Neural progenitor cell (in vitro differentiated cells): ENCODE data around the gene ACOT2.

Source experiments
- EZH2 ChIP-seq: fragments of 200-600 bp; sonication (generic); IDR thresholded peaks from 2 replicates; pipeline ENCODE4 v1.6.1; 2017; ENCODE audit warnings: antibody characterized with exemption, mild to moderate bottlenecking, moderate library complexity
- TF ChIP-seq, protein P1 (sequence below): fragments of 200-600 bp; sonication (generic); IDR thresholded peaks from 2 replicates; pipeline ENCODE4 v1.5.1; 2017; ENCODE audit warnings: antibody characterized with exemption, mild to moderate bottlenecking

DNA sequence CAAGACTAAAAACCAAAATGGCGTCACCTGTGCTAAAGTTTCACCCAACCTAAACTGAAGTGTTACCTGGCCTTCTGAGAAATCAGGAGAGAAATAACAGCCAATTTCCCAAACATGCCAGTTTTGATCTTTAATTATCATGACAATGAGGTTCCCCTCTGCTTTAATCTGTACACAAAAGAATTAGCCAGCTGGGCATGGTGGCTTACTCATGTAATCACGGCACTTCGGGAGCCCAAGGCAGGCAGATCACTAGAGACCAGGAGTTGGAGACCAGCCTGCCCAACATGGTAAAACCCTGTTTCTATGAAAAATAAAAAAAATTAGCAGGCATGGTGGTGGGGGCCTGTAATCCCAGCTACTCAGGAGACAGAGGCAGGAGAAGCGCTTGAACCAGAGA is 15.2 kb upstream of the ACOT2 start:
- TF ChIP-seq, protein P1, sequence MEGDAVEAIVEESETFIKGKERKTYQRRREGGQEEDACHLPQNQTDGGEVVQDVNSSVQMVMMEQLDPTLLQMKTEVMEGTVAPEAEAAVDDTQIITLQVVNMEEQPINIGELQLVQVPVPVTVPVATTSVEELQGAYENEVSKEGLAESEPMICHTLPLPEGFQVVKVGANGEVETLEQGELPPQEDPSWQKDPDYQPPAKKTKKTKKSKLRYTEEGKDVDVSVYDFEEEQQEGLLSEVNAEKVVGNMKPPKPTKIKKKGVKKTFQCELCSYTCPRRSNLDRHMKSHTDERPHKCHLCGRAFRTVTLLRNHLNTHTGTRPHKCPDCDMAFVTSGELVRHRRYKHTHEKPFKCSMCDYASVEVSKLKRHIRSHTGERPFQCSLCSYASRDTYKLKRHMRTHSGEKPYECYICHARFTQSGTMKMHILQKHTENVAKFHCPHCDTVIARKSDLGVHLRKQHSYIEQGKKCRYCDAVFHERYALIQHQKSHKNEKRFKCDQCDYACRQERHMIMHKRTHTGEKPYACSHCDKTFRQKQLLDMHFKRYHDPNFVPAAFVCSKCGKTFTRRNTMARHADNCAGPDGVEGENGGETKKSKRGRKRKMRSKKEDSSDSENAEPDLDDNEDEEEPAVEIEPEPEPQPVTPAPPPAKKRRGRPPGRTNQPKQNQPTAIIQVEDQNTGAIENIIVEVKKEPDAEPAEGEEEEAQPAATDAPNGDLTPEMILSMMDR, result no peak
- TF ChIP-seq EZH2, result no peak
